Upper lobe of left lung (tissue), 6 donors: ENCODE results near the gene SNN. TPM values are rescaled to one million over a fixed set of nuclear protein-coding genes. Genes with fewer than 3 reads are reported as not detected.

Experiments
- ATAC-seq, 2 donors: fragments of 200-7000 bp; cut with Tn5 transposase; one replicate each; pipeline ENCODE4 v1.9.1; 2022; ENCODE audit warnings: mild to moderate bottlenecking in 2 of 2, moderate library complexity in 2 of 2; ENCODE audit not compliant: low FRiP score in 2 of 2
- DNase-seq, 2 donors: peaks; one replicate each; pipeline ENCODE4 v3.0.0-alpha.2; 2019 to 2020
- H3K27ac ChIP-seq, 4 donors: fragments of 200-600 bp; sonication (generic); one replicate each; pipeline ENCODE4 v1.5.1; 2016 to 2019
- H3K27me3 ChIP-seq, 4 donors: fragments of 200-600 bp; sonication (generic); one replicate each; pipeline ENCODE4 v1.5.1; 2017 to 2019
- H3K36me3 ChIP-seq, 4 donors: fragments of 200-600 bp; sonication (generic); one replicate each; pipeline ENCODE4 v1.5.1; 2016 to 2019
- H3K4me1 ChIP-seq, 4 donors: fragments of 200-600 bp; sonication (generic); one replicate each; pipeline ENCODE4 v1.5.1; 2018 to 2019
- H3K4me3 ChIP-seq, 4 donors: fragments of 200-600 bp; sonication (generic); one replicate each; pipeline ENCODE4 v1.5.1; 2017 to 2019; ENCODE audit warnings: mild to moderate bottlenecking in 2 of 4, moderate library complexity in 1 of 4
- H3K9me3 ChIP-seq, 4 donors: fragments of 200-600 bp; sonication (generic); one replicate each; pipeline ENCODE4 v1.5.1; 2018 to 2019
- CTCF ChIP-seq, 6 experiments: fragments of 450-650 bp in 4 of 6; fragments of 200-600 bp in 2 of 6; sonication (generic) in 2 of 6; IDR thresholded peaks; one replicate each; pipeline ENCODE4 v1.5.1; 2016 to 2019; ENCODE audit warnings: antibody characterized with exemption in 6 of 6
- EP300 ChIP-seq, 4 donors: sonication (generic); formaldehyde crosslinking; IDR thresholded peaks; one replicate each; pipeline ENCODE4 v1.5.1; 2017; ENCODE audit warnings: antibody characterized with exemption in 4 of 4, control low read depth in 2 of 4
- POLR2A ChIP-seq, 4 donors: fragments of 450-650 bp; IDR thresholded peaks; one replicate each; pipeline ENCODE4 v1.5.1; 2016 to 2017; ENCODE audit warnings: antibody characterized with exemption in 4 of 4, mild to moderate bottlenecking in 2 of 4
- POLR2AphosphoS5 ChIP-seq, 2 donors: sonication (generic); formaldehyde crosslinking; IDR thresholded peaks; one replicate each; pipeline ENCODE4 v1.5.1; 2017; ENCODE audit warnings: antibody characterized with exemption in 2 of 2
- WGBS, 2 donors: methylation state at CpG; one replicate each; pipeline ENCODE4 v1.1.5; 2017 to 2018; 5-methylcytosine and 5-hydroxymethylcytosine counted together
- total RNA-seq, 6 donors: library from RNA; depleted of rRNA in 4 of 6; stranded (reverse); fragments of >200 nt in 4 of 6; gene quantifications; one replicate each; pipeline versions ENCODE4 v1.1.0 to v1.2.1, GENCODE V29; 2016 to 2021
- donor health status: DM: no; HTN: no; CAD: no; lungs with moderate emphysema.
- donor health status: DM: no; HTN: yes; CAD: no; lungs with severe emphysema.

Gene SNN
- total RNA-seq, 6 donors from 2014 or later = 14.7 to 29.8 (median 26.1) TPM

- ATAC-seq (no peak), DNase-seq (peak in 1 of 2 donors; percentile 42)
- no peaks in the 10 kb centered on the region for H3K27me3 ChIP-seq
- no peaks in the 10 kb centered on the region for H3K36me3 ChIP-seq
- no peak for TF ChIP-seq EP300 (IDR thresholded peaks at IDR 0.05)
- TF ChIP-seq POLR2AphosphoS5 (IDR thresholded peaks at IDR 0.05) = no peak
- TF ChIP-seq POLR2A (IDR thresholded peaks at IDR 0.05) = no peak
- no peaks in the 10 kb centered on the region for H3K9me3 ChIP-seq
- H3K4me3 ChIP-seq = no peak overlapping the region
- WGBS, 2 donors = 74 to 80% methylated on average over 10 to 12 of the region's 12 CpGs
- H3K4me1 ChIP-seq = peaks cover 4 to 42% (median 30%) of the 10 kb centered on the region in 4 donors
- peak overlapping the region; percentile 77 to 81 (median 77) for H3K27ac ChIP-seq
Measured at GRCh38 chr16:11630046-11630767, 38.0 kb upstream of the SNN start.

GRCh38 chr16:11630768-11631056, 37.5 kb upstream of the SNN start:
- Histone ChIP-seq H3K27ac (peak overlapping the region in 2 of 4 donors; percentile 77 to 81), H3K27me3 (no peaks in the 10 kb centered on the region), H3K4me1 (peaks cover 4 to 40% (median 29%) of the 10 kb centered on the region in 4 donors), H3K9me3 (no peaks in the 10 kb centered on the region), H3K36me3 (no peaks in the 10 kb centered on the region), H3K4me3 (no peak overlapping the region)
- no peak for ATAC-seq
- no peak for DNase-seq
- TF ChIP-seq EP300 (IDR thresholded peaks at IDR 0.05) (no peak), POLR2A (IDR thresholded peaks at IDR 0.05) (no peak), CTCF (IDR thresholded peaks at IDR 0.05) (no peak), POLR2AphosphoS5 (IDR thresholded peaks at IDR 0.05) (no peak)
- 84 to 87% methylated on average over 6 of the region's 6 CpGs for WGBS, 2 donors

- Histone ChIP-seq H3K27ac (no peak overlapping the region), H3K4me1 (peaks cover 4 to 40% (median 29%) of the 10 kb centered on the region in 4 donors), H3K4me3 (no peak overlapping the region), H3K9me3 (no peaks in the 10 kb centered on the region), H3K36me3 (no peaks in the 10 kb centered on the region), H3K27me3 (no peaks in the 10 kb centered on the region)
- TF ChIP-seq EP300 (IDR thresholded peaks at IDR 0.05) (no peak), POLR2A (IDR thresholded peaks at IDR 0.05) (no peak), POLR2AphosphoS5 (IDR thresholded peaks at IDR 0.05) (no peak), CTCF (IDR thresholded peaks at IDR 0.05) (no peak)
- ATAC-seq = no peak
- DNase-seq = no peak
- WGBS, 2 donors = 94 to 99% methylated on average over 5 to 7 of the region's 7 CpGs
Measured at GRCh38 chr16:11631214-11631613, 37.0 kb upstream of the SNN start.

- peaks cover 4 to 40% (median 29%) of the 10 kb centered on the region in 4 donors for H3K4me1 ChIP-seq
- TF ChIP-seq POLR2AphosphoS5 (IDR thresholded peaks at IDR 0.05) (peak; percentile 23 to 55), CTCF (IDR thresholded peaks at IDR 0.05) (no peak), POLR2A (IDR thresholded peaks at IDR 0.05) (peak in 2 of 4 donors; percentile 18 to 56)
- no peaks in the 10 kb centered on the region for H3K27me3 ChIP-seq
- peak overlapping the region; percentile 69 to 82 (median 75) for H3K27ac ChIP-seq
- H3K4me3 ChIP-seq = no peak overlapping the region
- H3K36me3 ChIP-seq = no peaks in the 10 kb centered on the region
- WGBS, 2 donors = 38 to 61% methylated on average over 12 to 14 of the region's 15 CpGs
- ATAC-seq (peak; percentile 44 to 70), DNase-seq (peak; percentile 38 to 80)
- H3K9me3 ChIP-seq = no peaks in the 10 kb centered on the region
Measured at GRCh38 chr16:11632455-11632939, 35.8 kb upstream of the SNN start.

- H3K27ac ChIP-seq = peak overlapping the region in 3 of 4 donors; percentile 69 to 82 (median 78)
- no peak overlapping the region for H3K4me3 ChIP-seq
- H3K27me3 ChIP-seq = no peaks in the 10 kb centered on the region
- WGBS, 2 donors = 83 to 90% methylated on average over 1 of the region's 3 CpGs
- no peak for ATAC-seq
- no peak for DNase-seq
- no peaks in the 10 kb centered on the region for H3K9me3 ChIP-seq
- no peaks in the 10 kb centered on the region for H3K36me3 ChIP-seq
- H3K4me1 ChIP-seq = peaks cover 4 to 38% (median 28%) of the 10 kb centered on the region in 4 donors
- TF ChIP-seq POLR2A (IDR thresholded peaks at IDR 0.05) (no peak), EP300 (IDR thresholded peaks at IDR 0.05) (no peak), POLR2AphosphoS5 (IDR thresholded peaks at IDR 0.05) (no peak), CTCF (IDR thresholded peaks at IDR 0.05) (no peak)
Measured at GRCh38 chr16:11633113-11633512, 35.1 kb upstream of the SNN start.
